IMR-90 (cell line): ENCODE measurements around the gene CEP76. TPM values are rescaled to one million over a fixed set of nuclear protein-coding genes. Genes with fewer than 3 reads are reported as not detected.
A peak's percentile ranks its signal among the peaks of the same experiment; 100 is the strongest.
"Not testable (repeated sequence)": the region's sequence is repeated elsewhere in the genome, so short reads cannot be mapped to it uniquely, and the experiment has no call there.

Experiments
- ATAC-seq: fragments of 200-7000 bp; cut with Tn5 transposase; 2 replicates; pipeline ENCODE4 v1.9.1; 2020; ENCODE audit warnings: low read depth, mild to moderate bottlenecking, moderate library complexity
- BruUV-seq: library from RNA; stranded (reverse); fragments of 400-500 nt; replicated peaks from 2 replicates; lab custom pipeline; 2021; lab: Mats Ljungman, UMichigan
- CTCF ChIA-PET: fragments of 300-600 bp; formaldehyde crosslinking; extraction: SDS; loops from one replicate; lab custom pipeline; 2021; ENCODE audit warnings: antibody characterized with exemption; lab: Yijun Ruan, JAX
- POLR2A ChIA-PET: fragments of 300-600 bp; sonication (Branson Sonifier 250); formaldehyde crosslinking; loops from one replicate; lab custom pipeline; 2022; ENCODE audit warnings: antibody characterized with exemption; ENCODE audit not compliant: unreplicated experiment; lab: Charles Lee
- DNase-seq: peaks from one replicate; pipeline ENCODE4 v3.0.0; 2013
- H2AFZ ChIP-seq: replicated peaks from 2 replicates; pipeline ENCODE3; 2013; ENCODE audit warnings: low read length, mild to moderate bottlenecking; ENCODE audit not compliant: poor library complexity
- H2AK5ac ChIP-seq: 2 replicates; pipeline ENCODE4 v1.6.1; 2013; ENCODE audit warnings: low read depth, low read length, inconsistent platforms
- H2AK9ac ChIP-seq: replicated peaks from 2 replicates; pipeline ENCODE3; 2013; ENCODE audit warnings: mild to moderate bottlenecking, low read depth, low read length, moderate library complexity; ENCODE audit not compliant: poor library complexity
- H2BK120ac ChIP-seq: 2 replicates; pipeline ENCODE4 v1.6.1; 2013; ENCODE audit warnings: low read depth, low read length, inconsistent platforms
- H2BK15ac ChIP-seq: 3 replicates; pipeline ENCODE4 v1.6.1; 2013; ENCODE audit warnings: low read depth, low read length, inconsistent platforms
- H2BK20ac ChIP-seq: 2 replicates; pipeline ENCODE4 v1.6.1; 2013; ENCODE audit warnings: low read depth, mild to moderate bottlenecking, inconsistent platforms, low read length, moderate library complexity
- H2BK5ac ChIP-seq: 2 replicates; pipeline ENCODE4 v1.6.1; 2013; ENCODE audit warnings: mild to moderate bottlenecking, low read depth, low read length, inconsistent platforms; ENCODE audit not compliant: poor library complexity, severe bottlenecking
- H3K14ac ChIP-seq: replicated peaks from 2 replicates; pipeline ENCODE4 v1.6.1; 2013; ENCODE audit warnings: low read depth, low read length, inconsistent platforms
- H3K18ac ChIP-seq: 2 replicates; pipeline ENCODE4 v1.6.1; 2013; ENCODE audit warnings: low read depth, low read length, control low read depth
- H3K23ac ChIP-seq: 2 replicates; pipeline ENCODE4 v1.6.1; 2013; ENCODE audit warnings: low read depth, low read length, inconsistent platforms
- H3K27ac ChIP-seq: 2 replicates; pipeline ENCODE4 v1.5.1; 2013; ENCODE audit warnings: mild to moderate bottlenecking, control low read depth, low read length; ENCODE audit not compliant: insufficient read depth
- H3K27me3 ChIP-seq: 2 replicates; pipeline ENCODE4 v1.6.1; 2013; ENCODE audit warnings: low read length; ENCODE audit not compliant: control insufficient read depth, insufficient read depth
- H3K36me3 ChIP-seq: 2 replicates; pipeline ENCODE4 v1.6.1; 2013; ENCODE audit warnings: low read length, mixed read lengths; ENCODE audit not compliant: control insufficient read depth, insufficient read depth
- H3K4ac ChIP-seq: 2 replicates; pipeline ENCODE4 v1.6.1; 2013; ENCODE audit warnings: low read depth, low read length, inconsistent platforms
- H3K4me1 ChIP-seq: 2 replicates; pipeline ENCODE4 v1.6.1; 2013; ENCODE audit warnings: low read length, mixed read lengths; ENCODE audit not compliant: control insufficient read depth, insufficient read depth
- H3K4me2 ChIP-seq: 2 replicates; pipeline ENCODE4 v1.6.1; 2013; ENCODE audit warnings: low read depth, mild to moderate bottlenecking, control low read depth, low read length, moderate library complexity
- H3K4me3 ChIP-seq: 2 replicates; pipeline ENCODE4 v1.5.1; 2013; ENCODE audit warnings: low read depth, mild to moderate bottlenecking, control low read depth, low read length, moderate library complexity; ENCODE audit not compliant: insufficient read depth
- H3K56ac ChIP-seq: 2 replicates; pipeline ENCODE4 v1.6.1; 2013; ENCODE audit warnings: low read length, inconsistent platforms; ENCODE audit not compliant: insufficient read depth; ENCODE audit errors: extremely low read depth
- H3K79me1 ChIP-seq, 2 experiments: 2 replicates each; pipeline ENCODE4 v1.6.1; 2013; ENCODE audit warnings: low read length in 2 of 2, inconsistent platforms in 1 of 2, low read depth in 1 of 2
- H3K9ac ChIP-seq: 2 replicates; pipeline ENCODE4 v1.6.1; 2013; ENCODE audit warnings: low read depth, low read length, control low read depth
- H3K9me1 ChIP-seq: 2 replicates; pipeline ENCODE4 v1.6.1; 2013; ENCODE audit warnings: low read length, inconsistent platforms; ENCODE audit not compliant: insufficient read depth
- H3K9me3 ChIP-seq: 2 replicates; pipeline ENCODE4 v1.6.1; 2013; ENCODE audit warnings: low read length; ENCODE audit not compliant: control insufficient read depth, insufficient read depth
- H4K20me1 ChIP-seq: 2 replicates; pipeline ENCODE4 v1.6.1; 2013; ENCODE audit warnings: low read length, inconsistent platforms; ENCODE audit not compliant: insufficient read depth
- H4K5ac ChIP-seq: 2 replicates; pipeline ENCODE4 v1.6.1; 2013; ENCODE audit warnings: mild to moderate bottlenecking, low read depth, low read length, control low read depth
- H4K8ac ChIP-seq, 2 experiments: 2 replicates each; pipeline ENCODE4 v1.6.1; 2013; ENCODE audit warnings: low read depth in 2 of 2, low read length in 2 of 2, control low read depth in 1 of 2, inconsistent platforms in 1 of 2
- H4K91ac ChIP-seq: 2 replicates; pipeline ENCODE4 v1.6.1; 2013; ENCODE audit warnings: low read depth, low read length, inconsistent platforms; ENCODE audit not compliant: insufficient read depth
- NFE2L2 ChIP-seq: fragments of 150-350 bp; IDR thresholded peaks from 2 replicates; pipeline ENCODE4 v1.6.1; 2016; ENCODE audit warnings: low read depth, mild to moderate bottlenecking, low read length
- RAD21 ChIP-seq: IDR thresholded peaks from 2 replicates; pipeline ENCODE4 v1.6.1; 2012; ENCODE audit warnings: low read length, improper control_type of control experiment
- RCOR1 ChIP-seq: IDR thresholded peaks from 2 replicates; pipeline ENCODE4 v1.6.1; 2012; ENCODE audit warnings: mild to moderate bottlenecking, low read length, improper control_type of control experiment; ENCODE audit not compliant: insufficient replicate concordance
- RFX5 ChIP-seq: IDR thresholded peaks from 2 replicates; pipeline ENCODE4 v1.8.0; 2012; ENCODE audit warnings: low read depth, mild to moderate bottlenecking, low read length, moderate library complexity
- SMC3 ChIP-seq: fragments of 150-350 bp; IDR thresholded peaks from 2 replicates; pipeline ENCODE4 v1.6.1; 2016; ENCODE audit warnings: low read depth, mild to moderate bottlenecking, antibody characterized with exemption, low read length, moderate library complexity
- WGBS, 2 experiments: methylation state at CpG; one replicate each; pipeline versions ENCODE4 v1.1.5 to v1.1.7; 2013; ENCODE audit warnings: missing lambda C conversion rate in 2 of 2; ENCODE audit not compliant: insufficient read length in 1 of 2; ENCODE audit errors: extremely low coverage in 2 of 2; 5-methylcytosine and 5-hydroxymethylcytosine counted together
- dilution Hi-C: fragments of 300-500 bp; cut with HindIII; formaldehyde crosslinking; loops from one replicate; pipeline ENCODE4 v1.14.3; 2018; ENCODE audit warnings: low sequenced_read_pairs; ENCODE audit not compliant: unreplicated experiment
- in situ Hi-C: fragments of 300-500 bp; cut with MboI; formaldehyde crosslinking; loops from 3 replicates; pipeline ENCODE4 v1.14.3; 2019; ENCODE audit warnings: low sequenced_read_pairs, inconsistent platforms, mixed read lengths
- intact Hi-C: fragments of 100-400 bp; cut with micrococcal nuclease; formaldehyde crosslinking; loops from 2 replicates; pipeline ENCODE4 v1.10.0; 2022
- polyA plus RNA-seq, 3 experiments: library from polyadenylated mRNA; depleted of rRNA; stranded (reverse); fragments of >200 nt; gene quantifications; 2 replicates each; pipeline ENCODE4 v1.2.3, GENCODE V29; 2012; ENCODE audit warnings: low replicate concordance in 1 of 3
- total RNA-seq: library from RNA; depleted of rRNA; stranded (reverse); fragments of >200 nt; gene quantifications from 2 replicates; pipeline ENCODE4 v1.2.3, GENCODE V29; 2012
- TF ChIP-seq, protein P1 (sequence below): fragments of 150-350 bp; IDR thresholded peaks from 2 replicates; pipeline ENCODE4 v1.6.1; 2017; ENCODE audit warnings: mild to moderate bottlenecking, antibody characterized with exemption, low read length, low read depth
- TF ChIP-seq, protein P2 (sequence below): fragments of 150-350 bp; IDR thresholded peaks from 2 replicates; pipeline ENCODE4 v1.6.1; 2016; ENCODE audit warnings: low read depth, mild to moderate bottlenecking, low read length, moderate library complexity, borderline replicate concordance

The CEP76 gene
- total and polyA plus RNA-seq, 2 of the 4 experiments (the other 2 are of a cell fraction): 5.1 to 8.1 TPM

DNA sequence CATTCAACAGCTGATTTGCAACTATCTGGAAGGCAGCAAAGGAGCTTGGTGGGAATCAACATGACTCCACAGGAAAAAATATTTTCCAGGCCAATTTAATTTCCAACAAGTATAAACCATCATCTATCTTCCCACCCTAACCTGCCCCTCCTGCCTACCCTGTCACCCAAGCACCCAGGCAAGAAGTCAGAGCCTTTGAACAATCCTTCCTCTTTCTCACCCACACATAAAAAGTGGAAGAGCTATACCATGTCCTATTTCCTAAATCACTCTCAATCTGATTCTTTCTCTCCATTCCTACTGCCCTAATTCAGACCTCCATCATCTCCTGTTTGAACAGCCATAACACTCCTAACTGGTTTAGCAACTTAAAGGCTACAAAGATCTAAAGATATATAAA is 57.3 kb downstream of the CEP76 start:
- ATAC-seq: no peak
- intact Hi-C loops: no loop called here
- in situ Hi-C loops: no loop called here

DNA sequence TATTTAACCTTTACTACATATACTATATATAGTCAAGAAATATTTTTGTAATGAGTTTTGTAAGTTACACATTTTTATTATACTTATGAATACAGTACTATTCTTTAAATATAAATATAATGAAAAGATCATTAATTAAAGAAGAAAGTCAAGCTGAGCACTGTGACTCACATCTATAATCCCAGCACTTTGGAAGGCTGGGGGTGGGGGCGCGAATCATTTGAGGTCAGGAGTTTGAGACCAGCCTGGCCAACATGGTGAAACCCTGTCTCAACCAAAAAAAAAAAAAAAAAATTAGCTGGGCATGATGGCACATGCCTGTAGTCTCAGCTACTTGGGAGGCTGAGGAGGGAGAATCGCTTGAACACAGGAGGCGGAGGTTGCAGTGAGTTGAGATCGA is 58.8 kb downstream of the CEP76 start:
- H4K91ac ChIP-seq, H2AK5ac ChIP-seq, intact Hi-C loops, H2BK5ac ChIP-seq, H3K27me3 ChIP-seq, H3K4me2 ChIP-seq, H3K14ac ChIP-seq, H3K18ac ChIP-seq, in situ Hi-C loops, H2BK120ac ChIP-seq, dilution Hi-C loops, H2AK9ac ChIP-seq, POLR2A ChIA-PET, H2BK15ac ChIP-seq, H3K56ac ChIP-seq, H2AFZ ChIP-seq, H3K36me3 ChIP-seq, H4K5ac ChIP-seq, H3K9me3 ChIP-seq, H3K23ac ChIP-seq, H3K27ac ChIP-seq, BruUV-seq, H3K9ac ChIP-seq, H3K4me3 ChIP-seq, H2BK20ac ChIP-seq, H3K4ac ChIP-seq, H4K8ac ChIP-seq: not testable (repeated sequence)
- Histone ChIP-seq H3K4me1 (peaks cover 14% of the 10 kb centered on the region), H4K20me1 (peaks cover 29% of the 10 kb centered on the region; the same call in 1 of the 2 replicates), H3K79me1 (peaks cover 20 to 79% of the 10 kb centered on the region in 2 experiments), H3K9me1 (peaks cover 14% of the 10 kb centered on the region)
- no CpG with 5 or more reads among the region's 5 CpGs for WGBS, 2 experiments
- ATAC-seq (peak; percentile 14; the same call in 1 of the 2 replicates), DNase-seq (peak; percentile 28)
- CTCF ChIA-PET: interaction anchor here (1.0 kb wide), 1 partner anchor 69 kb away, joined by 3 read pairs; no protein-coding TSS in a partner anchor

More for the DNA sequence above, 57.3 kb downstream of the CEP76 start:
- Histone ChIP-seq H3K27me3 (no peaks in the 10 kb centered on the region), H3K36me3 (no peaks in the 10 kb centered on the region; the same call in 1 of the 2 replicates), H2BK15ac (no peak overlapping the region), H4K5ac (no peak overlapping the region), H3K9me3 (no peaks in the 10 kb centered on the region), H4K8ac (no peak overlapping the region), H4K91ac (no peak overlapping the region), H3K56ac (no peak overlapping the region), H3K4ac (no peak overlapping the region), H4K20me1 (peaks cover 28% of the 10 kb centered on the region; the same call in 1 of the 2 replicates), H3K4me2 (no peak overlapping the region), H2BK120ac (no peak overlapping the region), H3K14ac (no peak overlapping the region), H3K4me3 (no peak overlapping the region), H3K27ac (no peak overlapping the region), H2BK5ac (no peak overlapping the region), H2AK5ac (no peak overlapping the region), H3K23ac (peak overlapping the region; percentile 31; the same call in 1 of the 2 replicates), H3K9me1 (peaks cover 14% of the 10 kb centered on the region), H3K9ac (no peak overlapping the region), H3K4me1 (peaks cover 14% of the 10 kb centered on the region), H2BK20ac (no peak overlapping the region), H3K18ac (no peak overlapping the region; the same call in 1 of the 2 replicates), H2AFZ (no peak overlapping the region), H2AK9ac (no peak overlapping the region), H3K79me1 (peaks cover 20 to 76% of the 10 kb centered on the region in 2 experiments)
- CTCF ChIA-PET: no interaction called here
- no TSS peak for BruUV-seq
- TF ChIP-seq RFX5: no peak
- TF ChIP-seq, protein P1, sequence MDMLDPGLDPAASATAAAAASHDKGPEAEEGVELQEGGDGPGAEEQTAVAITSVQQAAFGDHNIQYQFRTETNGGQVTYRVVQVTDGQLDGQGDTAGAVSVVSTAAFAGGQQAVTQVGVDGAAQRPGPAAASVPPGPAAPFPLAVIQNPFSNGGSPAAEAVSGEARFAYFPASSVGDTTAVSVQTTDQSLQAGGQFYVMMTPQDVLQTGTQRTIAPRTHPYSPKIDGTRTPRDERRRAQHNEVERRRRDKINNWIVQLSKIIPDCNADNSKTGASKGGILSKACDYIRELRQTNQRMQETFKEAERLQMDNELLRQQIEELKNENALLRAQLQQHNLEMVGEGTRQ: no peak
- TF ChIP-seq, protein P2, sequence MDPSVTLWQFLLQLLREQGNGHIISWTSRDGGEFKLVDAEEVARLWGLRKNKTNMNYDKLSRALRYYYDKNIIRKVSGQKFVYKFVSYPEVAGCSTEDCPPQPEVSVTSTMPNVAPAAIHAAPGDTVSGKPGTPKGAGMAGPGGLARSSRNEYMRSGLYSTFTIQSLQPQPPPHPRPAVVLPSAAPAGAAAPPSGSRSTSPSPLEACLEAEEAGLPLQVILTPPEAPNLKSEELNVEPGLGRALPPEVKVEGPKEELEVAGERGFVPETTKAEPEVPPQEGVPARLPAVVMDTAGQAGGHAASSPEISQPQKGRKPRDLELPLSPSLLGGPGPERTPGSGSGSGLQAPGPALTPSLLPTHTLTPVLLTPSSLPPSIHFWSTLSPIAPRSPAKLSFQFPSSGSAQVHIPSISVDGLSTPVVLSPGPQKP: no peak
- TF ChIP-seq SMC3: no peak
- no peak for TF ChIP-seq NFE2L2
- TF ChIP-seq RCOR1: no peak
- no peak for TF ChIP-seq RAD21
- POLR2A ChIA-PET: interaction anchor here (0.6 kb wide), 1 partner anchor 9 kb away, joined by 7 read pairs; no protein-coding TSS in a partner anchor
- no peak for DNase-seq
- dilution Hi-C loops: no loop called here
